MCF 10A (cell line): ENCODE results near the gene GPA33. TPM values are rescaled to one million over a fixed set of nuclear protein-coding genes. Genes with fewer than 3 reads are reported as not detected.

Experiments
- BruUV-seq: library from RNA; stranded (reverse); fragments of 400-500 nt; replicated peaks from 2 replicates; lab custom pipeline; 2021; lab: Mats Ljungman, UMichigan
- CTCF ChIA-PET: fragments of 300-600 bp; sonication (Branson Sonifier 250); formaldehyde crosslinking; extraction: SDS; loops from one replicate; lab custom pipeline; 2021; ENCODE audit warnings: antibody characterized with exemption, inconsistent platforms; lab: Yijun Ruan, JAX
- POLR2A ChIA-PET: fragments of 300-600, 350-650 bp; sonication (Branson Sonifier 250); formaldehyde crosslinking; extraction: SDS; loops from one replicate; lab custom pipeline; 2020; ENCODE audit warnings: antibody characterized with exemption, inconsistent platforms; lab: Yijun Ruan, JAX
- DNase-seq: peaks from one replicate; pipeline ENCODE4 v3.0.0-alpha.2; 2018; ENCODE audit not compliant: unreplicated experiment
- H3K27ac Mint-ChIP-seq: one replicate; pipeline ENCODE4 v1.8.0; 2022; ENCODE audit warnings: mild to moderate bottlenecking, low read depth, mixed read lengths; ENCODE audit not compliant: unreplicated experiment
- H3K27me3 Mint-ChIP-seq: one replicate; pipeline ENCODE4 v1.8.0; 2022; ENCODE audit warnings: mixed read lengths; ENCODE audit not compliant: insufficient read depth, unreplicated experiment
- H3K36me3 Mint-ChIP-seq: one replicate; pipeline ENCODE4 v1.8.0; 2022; ENCODE audit warnings: mild to moderate bottlenecking, moderate library complexity, mixed read lengths; ENCODE audit not compliant: insufficient read depth, unreplicated experiment
- H3K4me1 Mint-ChIP-seq: one replicate; pipeline ENCODE4 v1.8.0; 2022; ENCODE audit warnings: mixed read lengths; ENCODE audit not compliant: insufficient read depth, unreplicated experiment
- H3K4me3 Mint-ChIP-seq: one replicate; pipeline ENCODE4 v1.8.0; 2022; ENCODE audit warnings: mild to moderate bottlenecking, moderate library complexity, mixed read lengths; ENCODE audit not compliant: unreplicated experiment
- H3K9me3 Mint-ChIP-seq: one replicate; pipeline ENCODE4 v1.8.0; 2022; ENCODE audit warnings: mixed read lengths; ENCODE audit not compliant: unreplicated experiment
- CTCF ChIP-seq: fragments of 200-600 bp; IDR thresholded peaks from one replicate; pipeline ENCODE4 v1.8.0; 2022; ENCODE audit warnings: antibody characterized with exemption, mild to moderate bottlenecking; ENCODE audit not compliant: unreplicated experiment
- intact Hi-C: fragments of 100-400 bp; cut with micrococcal nuclease; formaldehyde crosslinking; loops from 2 replicates; pipeline ENCODE4 v1.14.1; 2022
- total RNA-seq: library from RNA; stranded (reverse); gene quantifications from 2 replicates; pipeline ENCODE4 v1.2.3, GENCODE V29; 2022

Gene GPA33
- total RNA-seq, 1 experiment from 2014 or later, result not detected

GRCh38 chr1:167109125-167109524, 18.9 kb upstream of the GPA33 start:
- CTCF ChIA-PET, result interaction anchor here (0.7 to 3.3 kb wide), 5 partner anchors 9 to 50 kb away, joined by 3 to 10 read pairs (median 3); no protein-coding TSS in a partner anchor
- H3K27ac Mint-ChIP-seq, result peak overlapping the region; percentile 47
- no peak overlapping the region for H3K4me3 Mint-ChIP-seq
- H3K9me3 Mint-ChIP-seq, result no peaks in the 10 kb centered on the region
- POLR2A ChIA-PET, result interaction anchor here (1.4 kb wide), 1 partner anchor 11 kb away, joined by 4 read pairs; no protein-coding TSS in a partner anchor
- TF ChIP-seq CTCF, result no peak
- no peaks in the 10 kb centered on the region for H3K27me3 Mint-ChIP-seq
- peak; percentile 26 for DNase-seq
- no peaks in the 10 kb centered on the region for H3K36me3 Mint-ChIP-seq
- intact Hi-C loops, result no loop called here
- BruUV-seq, result no TSS peak
- H3K4me1 Mint-ChIP-seq, result peaks cover 17% of the 10 kb centered on the region

GRCh38 chr1:167107456-167107855, 17.3 kb upstream of the GPA33 start:
- intact Hi-C loops, result no loop called here

GRCh38 chr1:167106119-167106461, 15.9 kb upstream of the GPA33 start:
- Mint-ChIP-seq H3K4me1 (peaks cover 17% of the 10 kb centered on the region), H3K4me3 (no peak overlapping the region), H3K27me3 (no peaks in the 10 kb centered on the region), H3K36me3 (no peaks in the 10 kb centered on the region), H3K9me3 (no peaks in the 10 kb centered on the region), H3K27ac (no peak overlapping the region)
- BruUV-seq, result no TSS peak
- no peak for TF ChIP-seq CTCF
- ChIA-PET POLR2A (interaction anchor here (1.1 kb wide), 1 partner anchor 11 kb away, joined by 3 read pairs; no protein-coding TSS in a partner anchor), CTCF (interaction anchor here (1.2 kb wide), 1 partner anchor 196 kb away, joined by 3 read pairs; no protein-coding TSS in a partner anchor)
- intact Hi-C loops, result no loop called here
- DNase-seq, result no peak

More at GRCh38 chr1:167107456-167107855, 17.3 kb upstream of the GPA33 start:
- Mint-ChIP-seq H3K4me1 (peaks cover 17% of the 10 kb centered on the region), H3K9me3 (no peaks in the 10 kb centered on the region), H3K27ac (no peak overlapping the region), H3K4me3 (no peak overlapping the region), H3K27me3 (no peaks in the 10 kb centered on the region), H3K36me3 (no peaks in the 10 kb centered on the region)
- ChIA-PET CTCF (interaction anchor here (0.6 to 3.3 kb wide), 2 partner anchors 40 to 143 kb away, joined by 4 to 10 read pairs; no protein-coding TSS in a partner anchor), POLR2A (interaction anchor here (0.6 to 1.0 kb wide), 2 partner anchors 8 to 113 kb away, joined by 3 to 6 read pairs; partner anchors contain the start of gene POU2F1)
- BruUV-seq, result no TSS peak
- no peak for TF ChIP-seq CTCF
- no peak for DNase-seq

- H3K27me3 Mint-ChIP-seq, result no peaks in the 10 kb centered on the region
- CTCF ChIA-PET, result interaction anchor here (0.7 to 2.4 kb wide), 4 partner anchors 46 to 269 kb away, joined by 3 to 8 read pairs (median 4); no protein-coding TSS in a partner anchor
- intact Hi-C loops, result no loop called here
- H3K36me3 Mint-ChIP-seq, result no peaks in the 10 kb centered on the region
- no TSS peak for BruUV-seq
- DNase-seq, result no peak
- H3K4me1 Mint-ChIP-seq, result peaks cover 17% of the 10 kb centered on the region
- POLR2A ChIA-PET, result interaction anchor here (0.6 to 1.1 kb wide), 3 partner anchors 10 to 737 kb away, joined by 3 to 7 read pairs (median 3); no protein-coding TSS in a partner anchor
- H3K27ac Mint-ChIP-seq, result no peak overlapping the region
- H3K4me3 Mint-ChIP-seq, result no peak overlapping the region
- no peak for TF ChIP-seq CTCF
- no peaks in the 10 kb centered on the region for H3K9me3 Mint-ChIP-seq
Observed at GRCh38 chr1:167105271-167106118, 15.3 kb upstream of the GPA33 start.
